ENCODE data around the gene DUSP11. TPM values are rescaled to one million over a fixed set of nuclear protein-coding genes. Genes with fewer than 3 reads are reported as not detected.
"Not testable (repeated sequence)": the region's sequence is repeated elsewhere in the genome, so short reads cannot be mapped to it uniquely, and the experiment has no call there.

The DUSP11 gene
- total RNA-seq, 8 experiments from 2014 or later = 14.9 to 32.5 (median 21.0) TPM

- in situ Hi-C loops (cut with MboI; ENCODE audit: low pct_unique_long_range_greater_than_20kb in 2 of 9, low sequenced_read_pairs in 9 of 9, unreplicated experiment in 9 of 9) = no loop called here
- H3K4me3 ChIP-seq = no peak overlapping the region
- WGBS, 10 experiments = 67 to 100% (median 89%) methylated on average over 1 of the region's 1 CpG; no CpG with 5 or more reads in 3 of the 10 experiments
- no peak for ATAC-seq (replicated peaks in 6 of 8)
- no peak overlapping the region for H3K27ac ChIP-seq
- peaks cover 0 to 3% of the 10 kb centered on the region in 2 donors for H3K4me1 ChIP-seq (replicated peaks in 1 of 2)
Observed at GRCh38 chr2:73762571-73762970, 17.3 kb downstream of the DUSP11 start.

GRCh38 chr2:73759904-73760303 lies 20.0 kb downstream of the DUSP11 start:
- WGBS, 10 experiments = 80 to 100% (median 100%) methylated on average over 1 to 2 of the region's 2 CpGs; no CpG with 5 or more reads in 3 of the 10 experiments
- no peak for ATAC-seq (replicated peaks in 6 of 8)
- in situ Hi-C loops (cut with MboI; ENCODE audit: low pct_unique_long_range_greater_than_20kb in 2 of 9, low sequenced_read_pairs in 9 of 9, unreplicated experiment in 9 of 9) = no loop called here
- no peak overlapping the region for H3K27ac ChIP-seq
- no peak overlapping the region for H3K4me3 ChIP-seq
- no peaks in the 10 kb centered on the region for H3K4me1 ChIP-seq (replicated peaks in 1 of 2)

- H3K4me1 ChIP-seq (replicated peaks in 1 of 2) = no peaks in the 10 kb centered on the region
- WGBS, 10 experiments = 20 to 100% (median 71%) methylated on average over 1 to 3 of the region's 3 CpGs; no CpG with 5 or more reads in 1 of the 10 experiments
- H3K4me3 ChIP-seq = no peak overlapping the region
- in situ Hi-C loops (cut with MboI; ENCODE audit: low pct_unique_long_range_greater_than_20kb in 2 of 9, low sequenced_read_pairs in 9 of 9, unreplicated experiment in 9 of 9) = no loop called here
- peak in 2 of 8 experiments; percentile 50 to 65 for ATAC-seq (replicated peaks in 6 of 8)
- H3K27ac ChIP-seq = no peak overlapping the region
Observed at GRCh38 chr2:73759285-73759764, 20.6 kb downstream of the DUSP11 start.

- in situ Hi-C loops (cut with MboI; ENCODE audit: low pct_unique_long_range_greater_than_20kb in 2 of 9, low sequenced_read_pairs in 9 of 9, unreplicated experiment in 9 of 9); ATAC-seq (replicated peaks in 6 of 8): not testable (repeated sequence)
- WGBS, 10 experiments = 75 to 100% (median 90%) methylated on average over 1 to 4 of the region's 7 CpGs; no CpG with 5 or more reads in 3 of the 10 experiments
Observed at GRCh38 chr2:73754332-73754731, 25.6 kb downstream of the DUSP11 start.

GRCh38 chr2:73749314-73749713 lies 30.6 kb downstream of the DUSP11 start:
- ATAC-seq (replicated peaks in 6 of 8) = no peak
- WGBS, 10 experiments = 75 to 100% (median 98%) methylated on average over 1 to 2 of the region's 2 CpGs
- H3K27ac ChIP-seq = no peak overlapping the region
- no peaks in the 10 kb centered on the region for H3K4me1 ChIP-seq (replicated peaks in 1 of 2)
- in situ Hi-C loops (cut with MboI; ENCODE audit: low pct_unique_long_range_greater_than_20kb in 2 of 9, low sequenced_read_pairs in 9 of 9, unreplicated experiment in 9 of 9) = no loop called here
- H3K4me3 ChIP-seq = no peak overlapping the region

More at GRCh38 chr2:73754332-73754731, 25.6 kb downstream of the DUSP11 start:
- not testable (repeated sequence) for H3K4me1 ChIP-seq (replicated peaks in 1 of 2); H3K27ac ChIP-seq; H3K4me3 ChIP-seq

- in situ Hi-C loops (cut with MboI; ENCODE audit: low pct_unique_long_range_greater_than_20kb in 2 of 9, low sequenced_read_pairs in 9 of 9, unreplicated experiment in 9 of 9) = no loop called here
- H3K4me3 ChIP-seq = no peak overlapping the region
- no peak for ATAC-seq (replicated peaks in 6 of 8)
- H3K4me1 ChIP-seq (replicated peaks in 1 of 2) = no peaks in the 10 kb centered on the region
- 79 to 100% (median 97%) methylated on average over 2 to 3 of the region's 3 CpGs; no CpG with 5 or more reads in 1 of the 10 experiments for WGBS, 10 experiments
- no peak overlapping the region for H3K27ac ChIP-seq
Observed at GRCh38 chr2:73746877-73747208, 33.1 kb downstream of the DUSP11 start.

- WGBS, 10 experiments = 89 to 100% (median 100%) methylated on average over 1 to 7 of the region's 11 CpGs; no CpG with 5 or more reads in 2 of the 10 experiments
- Histone ChIP-seq H3K4me3 (no peak overlapping the region), H3K4me1 (replicated peaks in 1 of 2) (no peaks in the 10 kb centered on the region), H3K27ac (no peak overlapping the region)
- in situ Hi-C loops (cut with MboI; ENCODE audit: low pct_unique_long_range_greater_than_20kb in 2 of 9, low sequenced_read_pairs in 9 of 9, unreplicated experiment in 9 of 9) = no loop called here
- ATAC-seq (replicated peaks in 6 of 8) = no peak
Observed at GRCh38 chr2:73746015-73746876, 33.7 kb downstream of the DUSP11 start.

- in situ Hi-C loops (cut with MboI; ENCODE audit: low pct_unique_long_range_greater_than_20kb in 2 of 9, low sequenced_read_pairs in 9 of 9, unreplicated experiment in 9 of 9) = no loop called here
- 53 to 100% (median 79%) methylated on average over 1 to 2 of the region's 2 CpGs for WGBS, 10 experiments
- no peak for ATAC-seq (replicated peaks in 6 of 8)
Observed at GRCh38 chr2:73740767-73741166, 39.1 kb downstream of the DUSP11 start.

GRCh38 chr2:73739101-73739500 lies 40.8 kb downstream of the DUSP11 start:
- 75 to 100% (median 97%) methylated on average over 1 to 3 of the region's 3 CpGs; no CpG with 5 or more reads in 4 of the 10 experiments for WGBS, 10 experiments
- peaks cover 5 to 9% of the 10 kb centered on the region in 2 donors for H3K4me1 ChIP-seq (replicated peaks in 1 of 2)
- H3K4me3 ChIP-seq = no peak overlapping the region
- ATAC-seq (replicated peaks in 6 of 8) = no peak
- in situ Hi-C loops (cut with MboI; ENCODE audit: low pct_unique_long_range_greater_than_20kb in 2 of 9, low sequenced_read_pairs in 9 of 9, unreplicated experiment in 9 of 9) = no loop called here
- no peak overlapping the region for H3K27ac ChIP-seq

More at GRCh38 chr2:73740767-73741166, 39.1 kb downstream of the DUSP11 start:
- no peak overlapping the region for H3K4me3 ChIP-seq
- peaks cover 5 to 9% of the 10 kb centered on the region in 2 donors for H3K4me1 ChIP-seq (replicated peaks in 1 of 2)
- H3K27ac ChIP-seq = no peak overlapping the region

GRCh38 chr2:73736855-73737779 lies 42.8 kb downstream of the DUSP11 start, which contains the start of gene TPRKB:
Gene TPRKB (minus strand): TSS chr2:73737345. CDS start chr2:73734569, 2,776 bp downstream.
- peak; percentile 95 to 98 (median 97) for ATAC-seq (replicated peaks in 6 of 8)
- in situ Hi-C loops (cut with MboI; ENCODE audit: low pct_unique_long_range_greater_than_20kb in 2 of 9, low sequenced_read_pairs in 9 of 9, unreplicated experiment in 9 of 9) = no loop called here
- Histone ChIP-seq H3K27ac (peak within 1 kb of the TSS; percentile 4 to 46), H3K4me3 (peak within 1 kb of the TSS; percentile 56 to 81 (median 59)), H3K4me1 (replicated peaks in 1 of 2) (peaks cover 5 to 9% of the 10 kb centered on the region in 2 donors)
- WGBS, 10 experiments = 0 to 22% (median 3%) methylated on average over 2 to 33 of the region's 49 CpGs

GRCh38 chr2:73736378-73736777 lies 43.5 kb downstream of the DUSP11 start:
- ATAC-seq (replicated peaks in 6 of 8) = no peak
- WGBS, 10 experiments = 0 to 41% (median 16%) methylated on average over 1 to 8 of the region's 8 CpGs
- in situ Hi-C loops (cut with MboI; ENCODE audit: low pct_unique_long_range_greater_than_20kb in 2 of 9, low sequenced_read_pairs in 9 of 9, unreplicated experiment in 9 of 9) = no loop called here
- Histone ChIP-seq H3K27ac (no peak overlapping the region), H3K4me3 (peak overlapping the region; percentile 56 to 81 (median 59)), H3K4me1 (replicated peaks in 1 of 2) (peaks cover 5 to 9% of the 10 kb centered on the region in 2 donors)

GRCh38 chr2:73730810-73731209 lies 49.1 kb downstream of the DUSP11 start:
- in situ Hi-C loops (cut with MboI; ENCODE audit: low pct_unique_long_range_greater_than_20kb in 2 of 9, low sequenced_read_pairs in 9 of 9, unreplicated experiment in 9 of 9) = no loop called here
- Histone ChIP-seq H3K4me1 (replicated peaks in 1 of 2) (no peaks in the 10 kb centered on the region), H3K27ac (no peak overlapping the region), H3K4me3 (no peak overlapping the region)
- ATAC-seq (replicated peaks in 6 of 8) = no peak
- 92 to 100% (median 100%) methylated on average over 1 to 4 of the region's 4 CpGs; no CpG with 5 or more reads in 3 of the 10 experiments for WGBS, 10 experiments

Data from motor neuron (in vitro differentiated cells).